NCI-H2196 (cell line): ENCODE measurements around the gene TTC39A.
"Not testable (repeated sequence)": the region's sequence is repeated elsewhere in the genome, so short reads cannot be mapped to it uniquely, and the experiment has no call there.

Experiments used
- DNase-seq: peaks from one replicate; lab custom pipeline; 2025; ENCODE audit not compliant: unreplicated experiment; lab: John Stamatoyannopoulos, UW

The TTC39A gene

DNA sequence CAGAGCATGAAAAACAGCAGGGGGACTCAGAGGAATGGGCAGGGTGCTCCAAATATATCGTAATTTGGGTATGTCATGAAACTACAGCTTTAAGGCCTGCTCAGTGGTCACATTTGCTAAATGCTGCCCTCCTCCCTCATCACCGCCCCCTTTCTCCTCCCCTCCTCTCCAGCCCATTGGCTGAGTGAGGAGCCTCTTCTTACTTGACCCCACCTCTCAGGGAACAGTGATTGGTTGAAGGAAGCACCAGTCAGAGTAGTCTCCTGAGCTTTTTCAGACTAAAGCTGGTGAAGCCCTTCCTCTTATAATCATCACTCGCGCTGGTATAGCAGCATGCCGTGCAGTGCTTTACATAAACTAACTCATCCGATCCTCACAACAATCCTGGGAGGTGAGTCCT, 10.0 kb upstream of the TTC39A start:
- no peak for DNase-seq

DNA sequence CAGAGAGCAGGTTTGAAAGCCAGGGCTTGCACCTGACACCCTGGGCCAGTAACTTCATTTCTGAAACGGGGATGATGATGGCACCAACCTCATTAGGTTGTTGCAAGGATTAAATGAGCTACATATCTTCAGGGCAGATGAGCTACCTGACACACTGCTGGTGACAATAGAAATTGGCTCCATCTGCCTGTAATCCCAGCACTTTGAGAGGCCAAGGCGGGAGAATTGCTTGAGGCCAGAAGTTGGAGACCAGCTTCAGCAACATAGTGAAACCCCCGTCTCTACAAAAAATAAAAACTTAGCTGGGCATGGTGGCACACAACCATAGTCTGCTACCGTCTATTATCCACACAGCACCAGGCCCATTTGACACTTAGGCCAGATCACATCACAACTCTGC, 6.3 kb upstream of the TTC39A start:
- DNase-seq = no peak

DNA sequence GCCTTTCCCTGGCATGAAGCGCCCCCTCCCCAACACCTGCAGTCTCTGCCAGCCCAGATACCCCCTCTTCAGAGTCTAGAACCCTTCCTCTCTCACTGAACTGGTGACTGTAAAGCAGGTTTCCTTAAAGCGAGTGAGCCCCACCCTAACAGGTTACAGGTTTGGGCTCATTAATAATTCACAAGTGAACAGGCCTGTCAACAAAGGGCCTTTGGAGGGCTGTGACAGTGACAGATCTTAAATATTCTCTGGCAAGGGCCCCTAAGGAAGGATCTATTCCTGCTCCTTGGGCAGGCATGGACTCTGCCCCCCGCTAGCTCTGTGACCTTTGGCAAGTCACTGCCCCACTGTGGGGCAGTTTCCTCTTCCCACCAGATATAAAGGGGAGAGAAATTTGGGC, 5.6 kb upstream of the TTC39A start:
- no peak for DNase-seq

DNA sequence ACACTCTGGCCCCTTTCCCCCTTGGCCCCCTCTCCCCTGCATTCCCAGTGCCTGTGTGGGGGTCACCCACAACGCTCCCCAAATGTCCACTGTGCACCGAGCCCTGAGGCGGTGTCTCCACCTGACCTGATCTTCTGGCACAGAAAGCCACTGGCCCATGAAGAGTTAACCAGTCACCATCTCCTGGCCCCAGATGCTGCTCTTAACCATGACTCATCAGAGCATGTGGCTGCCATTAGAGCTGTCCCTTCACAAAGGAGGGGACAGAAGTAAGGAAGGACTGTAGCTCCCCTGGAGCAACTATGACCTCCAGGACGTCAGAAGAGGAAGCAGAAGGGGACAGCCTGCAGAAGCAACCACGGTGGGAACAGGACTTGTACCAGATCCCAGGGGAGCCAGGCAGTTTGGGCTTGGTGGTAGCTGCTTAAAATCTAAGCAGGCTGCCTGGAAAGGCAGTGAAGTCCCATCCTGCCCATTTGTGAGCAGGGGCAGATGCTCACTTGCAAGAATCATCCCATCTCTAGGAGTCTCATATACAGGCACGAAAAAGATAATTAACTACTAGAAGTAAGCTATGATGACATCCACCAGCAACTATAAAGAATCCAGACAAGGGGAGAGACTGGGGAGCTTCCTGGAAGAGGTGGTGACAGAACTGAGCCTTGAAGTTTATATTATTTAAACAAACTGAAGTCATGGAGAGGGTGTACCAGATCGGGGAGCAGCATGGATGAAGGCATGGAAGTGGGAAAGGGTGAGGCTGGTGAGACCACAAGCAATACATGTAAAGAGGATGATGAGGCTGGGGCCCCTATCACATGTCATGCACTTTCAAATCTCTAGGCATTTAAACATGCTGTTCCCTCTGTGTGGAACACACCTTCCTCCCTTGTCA, 1.1 kb upstream of the TTC39A start:
- DNase-seq = peak; percentile 57

DNA sequence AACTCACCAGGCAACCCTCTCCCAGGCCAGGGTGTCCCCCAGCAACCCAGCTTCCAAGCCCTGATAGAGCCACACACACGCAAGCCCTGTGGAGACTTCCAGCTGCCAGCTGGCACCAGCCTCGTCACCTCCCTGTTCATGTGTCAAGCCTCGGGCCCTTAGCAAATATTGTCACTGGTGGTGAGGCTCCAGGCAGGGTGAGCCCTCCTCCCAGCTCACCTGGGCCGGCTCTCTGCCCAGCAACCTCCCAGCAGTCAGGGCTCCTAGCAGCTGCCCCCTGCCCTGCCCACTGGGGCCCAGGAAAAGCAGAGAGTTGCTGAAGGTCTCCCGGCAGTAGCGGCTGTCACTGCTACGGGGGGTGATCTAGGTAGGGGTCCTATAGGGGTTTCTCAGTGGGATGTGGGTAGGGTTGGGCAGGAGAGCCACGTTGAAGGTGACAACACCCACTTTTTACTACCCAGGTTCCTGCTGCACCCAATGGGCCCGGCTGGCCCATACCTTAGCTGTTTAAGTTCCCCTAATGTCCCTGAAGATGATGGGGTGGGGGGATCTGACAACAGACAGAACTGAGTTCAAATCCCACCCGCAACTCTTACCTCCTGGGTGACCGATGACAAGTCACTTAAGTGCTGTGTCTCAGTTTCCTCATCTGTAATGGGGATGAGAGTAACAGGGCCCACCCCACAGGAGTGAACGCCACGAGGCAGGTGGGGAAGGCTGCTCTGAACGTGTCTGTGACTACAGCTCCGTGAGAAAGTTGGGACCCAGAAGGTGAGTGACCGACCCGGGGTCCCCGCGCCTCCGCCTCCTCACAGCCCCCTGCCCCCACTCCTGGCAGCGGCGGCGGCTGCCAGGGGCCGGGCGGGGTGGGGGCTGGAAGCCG, 678 bp downstream of the TTC39A start:
- peak; percentile 74 for DNase-seq

DNA sequence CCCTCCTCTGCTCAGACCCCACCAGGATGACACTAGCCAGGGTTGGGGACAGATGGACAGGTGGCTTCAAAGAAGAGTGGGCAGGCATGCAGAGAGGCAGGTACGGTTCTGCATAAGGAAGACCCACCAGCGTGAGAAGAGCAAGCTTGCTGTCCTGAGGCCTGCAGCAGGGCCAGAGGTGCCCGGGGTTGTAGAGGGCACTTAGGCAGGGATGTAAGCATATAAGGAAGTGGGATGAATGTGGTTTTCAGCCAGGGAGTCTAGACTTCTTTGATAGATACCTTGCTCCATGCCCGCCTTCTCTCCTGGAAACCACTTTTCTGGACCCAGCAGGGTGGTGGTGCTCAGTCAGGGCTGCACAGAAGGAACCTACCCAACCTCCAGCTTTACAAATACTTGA, 1.4 kb downstream of the TTC39A start:
- DNase-seq = peak; percentile 53

DNA sequence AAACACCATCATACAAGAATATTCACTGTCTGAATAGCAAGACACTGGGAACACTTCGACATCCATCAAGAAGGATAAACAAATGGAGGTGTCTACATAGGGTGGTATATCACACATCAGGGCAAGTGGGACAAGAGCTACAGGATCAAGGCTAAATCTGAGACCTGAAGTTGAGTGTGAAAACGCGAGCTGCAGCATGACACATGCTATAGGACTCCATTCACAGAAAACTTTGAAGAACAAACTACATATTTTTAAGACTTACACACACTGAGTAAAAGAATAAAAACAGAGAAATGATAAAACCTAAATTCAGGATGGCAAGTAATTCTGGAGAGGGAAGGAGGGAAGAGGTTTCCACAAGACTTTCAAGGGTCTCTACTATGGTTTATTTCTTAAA, 2.1 kb downstream of the TTC39A start:
- DNase-seq = no peak

DNA sequence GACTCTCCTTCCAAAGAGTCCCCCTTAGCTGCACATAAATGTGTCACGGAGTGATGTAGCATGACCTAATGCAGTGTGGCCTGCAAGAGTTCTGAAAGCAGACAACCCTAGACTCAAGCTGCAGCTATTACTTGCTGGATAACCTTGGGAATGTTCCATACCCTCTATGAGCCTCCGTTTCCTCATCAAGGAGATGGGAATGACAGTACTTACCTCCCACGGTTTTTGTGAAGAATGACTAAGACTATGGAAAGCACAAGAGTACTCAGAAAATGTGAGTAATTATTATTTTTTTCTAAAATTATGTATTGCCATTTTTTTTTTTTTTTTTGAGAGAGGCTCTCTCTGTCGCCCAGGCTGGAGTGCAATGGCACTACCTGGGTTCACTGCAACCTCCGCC, 3.0 kb downstream of the TTC39A start:
- no peak for DNase-seq

DNA sequence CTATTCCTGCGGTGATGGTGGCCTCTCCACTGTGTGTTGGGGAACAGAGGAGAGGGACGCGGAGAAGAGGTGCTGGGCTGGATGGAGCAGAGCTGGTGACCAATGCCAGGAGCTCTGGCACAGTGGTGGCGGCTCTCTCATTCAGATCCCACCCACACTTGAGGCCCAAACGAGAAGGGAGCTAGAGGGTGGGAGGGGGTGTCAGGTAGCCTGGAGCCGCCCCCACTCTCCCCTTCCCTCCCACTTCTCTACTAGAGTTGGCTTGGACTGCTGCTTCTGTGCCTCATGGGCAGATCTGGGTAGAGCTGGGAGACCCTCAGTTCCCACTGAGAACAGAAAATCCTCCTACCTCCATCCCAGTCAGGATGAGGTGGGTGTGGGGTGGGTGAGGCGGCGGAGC, 3.5 kb downstream of the TTC39A start:
- no peak for DNase-seq

DNA sequence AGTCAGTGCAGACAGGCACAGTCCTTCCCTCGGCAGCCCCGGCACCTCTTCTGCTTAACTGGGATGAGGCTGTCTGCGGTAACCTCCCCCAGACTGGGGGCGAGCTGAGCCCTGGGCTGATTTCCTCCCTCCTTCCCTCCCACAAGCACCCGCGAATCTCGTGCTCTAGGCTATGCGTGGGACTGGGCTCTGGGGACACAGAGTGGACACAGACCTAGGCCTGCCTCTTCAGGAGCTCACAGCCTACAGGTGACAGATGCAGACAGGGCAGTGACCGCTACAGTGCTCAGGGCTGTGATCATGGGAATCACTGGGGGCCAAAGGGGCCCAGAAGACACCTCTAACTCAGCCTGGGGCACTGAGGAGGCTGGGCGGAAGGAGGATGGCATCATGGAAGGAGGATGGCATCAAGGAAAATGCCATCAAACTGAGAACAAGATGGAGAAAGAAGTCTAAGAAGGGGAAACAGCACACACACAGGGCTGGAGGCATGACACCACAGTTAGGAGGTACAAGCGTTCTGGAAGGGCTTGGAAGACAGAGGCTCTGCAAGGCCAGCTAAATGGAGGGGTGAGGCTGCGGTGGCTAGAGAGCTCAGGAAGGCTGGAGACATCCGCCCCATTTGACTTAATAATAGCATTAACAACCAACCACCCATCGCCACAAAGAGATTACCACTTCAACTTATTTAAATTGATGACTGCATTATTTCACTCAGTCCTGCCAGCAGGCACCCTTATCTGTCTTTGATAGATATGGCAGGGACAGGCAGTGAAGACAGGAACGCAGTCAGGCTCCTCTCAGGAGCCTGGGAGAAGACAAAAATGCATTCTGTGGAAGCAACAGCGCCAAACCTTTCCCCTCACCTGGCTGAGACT, 4.2 kb downstream of the TTC39A start:
- DNase-seq = no peak

DNA sequence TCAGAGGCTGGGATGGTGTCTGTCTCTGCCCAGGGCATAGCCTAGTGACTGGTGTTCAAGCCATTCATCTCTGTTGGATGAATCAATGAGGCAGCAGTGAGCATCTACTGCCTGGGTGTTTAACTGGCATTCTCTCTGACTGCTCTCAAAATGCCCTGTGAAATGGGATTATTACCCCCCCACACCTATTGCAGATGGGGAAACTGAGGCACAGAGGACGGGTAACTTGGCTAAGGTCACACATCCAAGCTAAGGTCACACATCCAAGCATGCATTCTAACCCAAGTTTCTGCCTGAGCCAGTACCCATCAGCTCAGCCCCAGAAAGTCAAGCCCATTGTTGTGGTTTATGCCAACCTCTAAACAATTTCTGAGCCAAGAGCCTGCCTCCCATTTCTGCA, 5.0 kb downstream of the TTC39A start:
- no peak for DNase-seq

DNA sequence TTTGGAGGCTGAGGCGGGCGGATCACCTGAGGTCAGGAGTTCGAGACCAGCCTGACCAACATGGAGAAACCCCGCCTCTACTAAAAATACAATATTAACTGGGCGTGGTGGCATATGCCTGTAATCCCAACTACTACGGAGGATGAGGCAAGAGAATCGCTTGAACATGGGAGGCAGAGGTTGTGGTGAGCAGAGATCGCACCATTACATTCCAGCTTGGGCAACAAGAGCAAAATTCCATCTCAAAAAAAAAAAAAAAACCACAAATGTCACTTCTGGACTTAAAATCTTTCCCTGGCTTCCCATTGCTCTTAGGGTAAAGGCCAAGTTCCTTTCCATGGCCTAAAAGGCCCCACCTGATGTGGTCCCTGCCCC, 5.4 kb downstream of the TTC39A start:
- not testable (repeated sequence) for DNase-seq

DNA sequence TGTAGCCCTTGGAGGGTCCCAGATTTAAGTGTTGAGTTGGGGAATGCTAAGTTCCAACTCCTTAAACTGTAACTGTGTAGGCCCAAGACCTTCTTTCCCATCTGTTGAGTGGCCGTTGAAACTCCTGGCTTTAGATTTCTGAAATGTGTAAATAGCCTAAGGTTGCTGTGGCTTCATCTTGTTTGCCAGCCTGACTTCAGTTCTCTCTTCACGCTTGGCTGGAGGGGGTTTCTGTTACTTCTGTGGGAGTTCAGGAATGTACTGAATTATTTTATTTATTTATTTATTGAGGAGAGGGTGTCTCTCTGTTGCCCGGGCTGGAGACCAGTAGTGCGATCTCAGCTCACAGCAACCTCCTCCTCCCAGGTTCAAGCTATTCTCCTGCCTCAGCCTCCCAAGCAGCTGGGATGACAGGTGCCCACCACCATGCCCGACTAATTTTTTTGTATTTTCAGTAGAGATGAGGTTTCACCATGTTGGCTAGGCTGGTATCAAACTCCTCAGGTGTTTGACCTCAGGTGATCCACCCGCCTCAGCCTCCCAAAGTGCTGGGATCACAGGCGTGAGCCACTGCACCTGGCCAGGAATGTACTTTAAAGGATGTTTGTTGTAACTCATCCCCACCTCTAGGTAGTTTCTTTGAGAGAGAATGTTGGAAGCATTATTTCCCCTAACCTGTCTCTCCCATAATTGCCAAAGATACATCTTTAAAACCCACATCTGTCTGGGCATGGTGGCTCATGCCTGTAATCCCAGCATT, 5.9 kb downstream of the TTC39A start:
- DNase-seq = no peak

DNA sequence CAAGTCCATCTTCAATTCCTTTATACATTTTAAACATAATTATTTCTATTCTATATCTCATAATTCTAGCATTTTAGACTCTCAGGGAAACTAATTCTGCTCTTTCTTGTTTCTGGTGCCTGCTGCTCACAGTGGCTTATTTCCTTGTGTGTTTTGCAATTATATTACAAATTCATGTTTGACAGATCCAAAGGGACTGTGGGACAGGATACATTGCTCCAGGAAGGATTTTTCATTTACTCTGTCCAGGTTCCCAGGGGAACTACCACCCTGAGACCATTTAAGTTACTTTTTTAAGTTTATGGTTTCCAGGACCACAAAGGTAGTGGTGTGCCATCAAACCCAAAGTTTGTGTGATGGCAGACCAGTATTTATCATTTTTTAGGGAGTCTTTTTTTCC, 6.6 kb downstream of the TTC39A start:
- DNase-seq = no peak

DNA sequence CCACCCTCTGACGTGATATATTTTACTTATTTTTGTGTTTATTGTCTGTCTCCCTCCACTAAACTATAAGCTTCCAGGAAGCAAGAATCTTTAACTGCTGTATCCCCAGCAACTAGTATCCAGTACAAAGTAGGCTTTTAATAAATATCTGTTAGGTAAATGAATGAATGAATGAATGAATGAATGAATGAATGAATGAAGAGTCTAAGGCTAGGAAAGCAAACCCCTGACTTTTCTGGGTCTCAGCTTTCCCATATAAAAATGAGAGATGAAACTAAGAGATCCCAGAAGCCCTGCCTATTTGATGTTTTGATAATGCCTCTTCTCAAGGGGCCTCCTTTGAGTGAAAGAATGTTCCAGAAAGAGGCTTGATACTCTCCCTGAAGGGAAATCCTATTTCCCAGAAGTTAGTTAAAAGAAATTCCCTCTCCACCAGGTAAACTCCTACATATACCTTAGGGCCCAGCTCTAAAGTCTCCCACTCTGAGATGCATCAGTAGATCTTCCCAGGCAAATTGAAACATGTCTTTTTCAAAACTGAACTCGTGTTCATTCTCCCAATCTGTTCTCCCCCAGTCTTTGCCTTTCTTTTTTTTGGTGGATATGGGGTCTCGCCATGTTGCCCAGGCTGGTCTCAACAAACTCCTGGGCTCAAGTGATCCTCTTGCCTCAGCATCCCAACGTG, 7.8 kb downstream of the TTC39A start:
- no peak for DNase-seq

DNA sequence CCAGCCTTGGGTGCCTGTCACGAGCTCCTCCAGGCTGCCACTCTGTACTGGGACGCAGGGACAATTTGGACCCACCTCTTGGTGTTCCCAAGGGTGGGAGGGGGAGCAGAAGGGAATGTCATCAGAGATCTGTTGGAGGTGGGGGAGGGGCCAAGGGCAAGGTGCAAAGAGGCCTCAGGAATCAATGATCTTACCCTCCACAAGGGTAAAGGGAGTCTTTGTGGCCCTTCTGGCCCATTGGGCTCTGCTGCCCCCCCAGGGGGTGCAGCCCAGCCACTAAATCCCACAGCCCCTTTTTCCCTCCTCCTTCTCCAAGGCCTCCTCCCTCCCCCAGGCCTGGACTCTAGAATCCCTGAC, 8.5 kb downstream of the TTC39A start:
- no peak for DNase-seq

DNA sequence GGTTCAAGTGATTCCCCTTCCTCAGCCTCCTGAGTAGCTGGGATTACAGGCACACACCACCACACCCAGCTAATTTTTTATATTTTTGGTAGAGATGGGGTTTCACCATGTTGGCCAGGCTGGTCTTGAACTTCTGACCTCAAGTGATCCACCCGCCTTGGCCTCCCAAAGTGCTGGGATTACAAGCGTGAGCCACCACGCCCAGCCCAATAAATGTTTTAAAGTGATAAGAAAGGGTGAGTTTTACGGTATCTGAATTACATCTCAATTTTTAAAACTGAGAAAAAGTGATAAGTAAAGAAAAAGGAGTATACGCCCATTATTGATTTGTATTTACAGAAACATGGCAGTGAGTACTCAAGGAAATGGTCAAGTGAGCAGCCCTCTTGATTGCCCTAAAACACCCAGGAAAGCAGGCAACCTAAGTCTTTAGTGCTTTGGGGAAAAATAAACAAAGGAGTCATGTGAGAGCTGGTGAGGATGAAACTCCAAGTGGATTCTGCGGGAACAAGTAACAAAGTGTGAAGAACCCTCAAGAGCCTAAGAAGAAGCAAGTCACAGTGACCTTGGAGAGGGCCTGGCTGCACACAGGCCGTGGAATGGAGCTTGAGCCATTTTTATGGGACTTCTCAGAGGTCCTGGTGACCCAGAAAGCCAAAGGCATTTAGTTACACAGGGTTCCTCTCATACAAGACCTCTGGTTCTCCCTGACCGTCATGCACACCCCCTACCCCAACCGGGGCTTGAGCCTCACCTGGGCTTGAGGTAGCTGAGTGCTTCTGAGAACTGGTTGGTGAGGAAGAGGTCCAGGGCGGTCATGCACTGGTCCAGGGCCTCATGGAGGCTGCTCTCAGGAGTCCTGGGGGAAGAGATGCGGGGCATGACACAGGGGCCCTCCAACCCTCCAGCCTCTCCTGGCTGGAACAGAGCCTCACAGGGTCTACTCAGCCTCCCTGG, 9.1 kb downstream of the TTC39A start:
- no peak for DNase-seq

DNA sequence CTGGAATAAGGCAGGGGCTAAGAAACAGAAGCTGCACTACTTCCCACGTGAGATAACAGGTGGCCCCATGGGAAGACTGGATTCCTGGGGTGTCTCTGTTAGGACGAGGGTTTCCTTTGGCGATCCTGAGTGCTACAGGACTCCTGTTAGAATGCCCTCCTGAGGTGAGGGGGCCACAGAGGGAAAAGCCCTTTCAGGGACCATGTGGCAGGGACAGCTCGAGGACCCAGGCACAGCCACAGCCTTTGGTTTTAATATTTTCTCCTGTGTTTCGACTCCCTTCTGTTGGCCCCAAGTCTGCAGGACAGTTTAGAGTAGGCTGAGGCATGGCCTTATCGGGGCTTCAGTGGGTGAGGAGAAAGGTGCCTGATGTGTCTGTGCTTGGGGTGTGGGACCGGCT, 12.6 kb downstream of the TTC39A start:
- no peak for DNase-seq

DNA sequence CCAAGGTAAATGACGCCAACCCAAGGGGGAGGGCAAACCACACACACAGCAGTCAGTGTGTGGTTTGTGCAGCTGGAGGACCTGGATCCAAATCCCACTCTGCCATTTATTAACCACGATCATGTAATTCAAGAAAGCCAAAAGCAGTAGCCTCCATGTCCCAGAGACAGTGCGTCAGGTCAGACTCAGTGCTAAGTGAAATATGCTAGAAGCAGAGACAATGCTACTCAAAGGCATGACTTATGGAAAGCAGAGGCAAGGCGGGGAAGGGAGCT, 13.6 kb downstream of the TTC39A start:
- peak; percentile 50 for DNase-seq
